GM18505 (cell line): Measurements from ENCODE around the gene SCARB1.

Experiments used
- ATAC-seq: cut with Tn5 transposase; IDR thresholded peaks from one replicate; pipeline ENCODE4 v1.9.1; 2021; ENCODE audit not compliant: unreplicated experiment
- POLR2A ChIP-seq: IDR thresholded peaks from 4 replicates; pipeline ENCODE4 v1.6.1; 2011; ENCODE audit warnings: borderline replicate concordance; ENCODE audit not compliant: insufficient read depth, insufficient read length; ENCODE audit errors: extremely low read depth

SCARB1 gene

DNA sequence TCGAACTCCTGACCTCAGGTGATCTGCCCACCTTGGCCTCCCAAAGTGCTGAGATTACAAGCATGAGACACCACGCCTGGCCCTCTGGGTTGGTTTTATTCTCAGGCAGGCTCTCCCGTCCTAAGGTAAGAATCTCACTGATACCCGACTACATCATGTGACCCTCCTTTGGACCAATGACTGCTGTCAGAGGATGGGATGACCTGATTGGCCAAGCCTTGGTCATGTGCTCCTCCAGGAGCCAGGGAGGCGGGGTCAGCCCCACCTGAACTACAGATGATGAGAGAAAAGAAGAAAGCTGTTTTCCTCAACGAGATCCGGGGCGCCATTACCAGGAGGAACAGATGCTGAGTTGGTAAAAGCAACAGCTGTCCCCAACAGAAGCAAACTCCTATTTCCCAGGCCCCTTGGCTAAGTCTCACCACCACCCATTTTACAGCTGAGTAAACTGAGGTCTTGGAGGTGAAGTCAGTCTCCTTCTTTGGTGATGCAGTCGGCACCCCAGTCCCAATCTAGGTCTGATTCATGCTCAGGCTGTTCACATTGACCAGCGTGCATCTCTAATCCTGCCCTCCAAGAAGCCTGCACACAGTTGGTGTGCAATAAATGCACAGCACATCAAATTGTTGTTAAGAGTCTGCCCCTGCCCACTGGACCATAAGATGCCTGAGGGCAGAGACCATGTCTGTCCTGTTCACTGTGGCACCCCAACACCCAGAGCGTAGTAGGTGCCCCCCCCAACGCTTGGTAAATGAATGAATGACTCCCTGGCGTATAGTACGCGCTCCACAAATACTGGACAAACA, 118.8 kb downstream of the SCARB1 start:
- no peak for ATAC-seq
- no peak for TF ChIP-seq POLR2A

DNA sequence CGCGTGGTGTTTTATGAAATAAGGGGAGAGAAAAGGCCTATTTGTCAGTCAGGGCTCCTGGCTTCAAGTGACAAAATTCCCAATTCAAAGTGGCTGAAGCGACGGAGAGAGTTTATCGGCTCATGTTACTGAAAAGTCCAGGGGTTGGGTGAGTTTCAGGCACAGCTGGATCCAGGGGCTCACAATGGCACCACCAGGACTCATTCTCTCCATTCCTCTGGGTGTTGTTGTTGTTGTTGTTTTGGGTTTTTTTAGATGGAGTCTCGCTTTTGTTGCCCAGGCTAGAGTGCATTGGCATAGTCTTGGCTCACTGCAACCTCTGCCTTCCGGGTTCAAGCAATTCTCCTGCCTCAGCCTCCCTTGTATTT, 119.4 kb downstream of the SCARB1 start:
- no peak for ATAC-seq
- TF ChIP-seq POLR2A = no peak

DNA sequence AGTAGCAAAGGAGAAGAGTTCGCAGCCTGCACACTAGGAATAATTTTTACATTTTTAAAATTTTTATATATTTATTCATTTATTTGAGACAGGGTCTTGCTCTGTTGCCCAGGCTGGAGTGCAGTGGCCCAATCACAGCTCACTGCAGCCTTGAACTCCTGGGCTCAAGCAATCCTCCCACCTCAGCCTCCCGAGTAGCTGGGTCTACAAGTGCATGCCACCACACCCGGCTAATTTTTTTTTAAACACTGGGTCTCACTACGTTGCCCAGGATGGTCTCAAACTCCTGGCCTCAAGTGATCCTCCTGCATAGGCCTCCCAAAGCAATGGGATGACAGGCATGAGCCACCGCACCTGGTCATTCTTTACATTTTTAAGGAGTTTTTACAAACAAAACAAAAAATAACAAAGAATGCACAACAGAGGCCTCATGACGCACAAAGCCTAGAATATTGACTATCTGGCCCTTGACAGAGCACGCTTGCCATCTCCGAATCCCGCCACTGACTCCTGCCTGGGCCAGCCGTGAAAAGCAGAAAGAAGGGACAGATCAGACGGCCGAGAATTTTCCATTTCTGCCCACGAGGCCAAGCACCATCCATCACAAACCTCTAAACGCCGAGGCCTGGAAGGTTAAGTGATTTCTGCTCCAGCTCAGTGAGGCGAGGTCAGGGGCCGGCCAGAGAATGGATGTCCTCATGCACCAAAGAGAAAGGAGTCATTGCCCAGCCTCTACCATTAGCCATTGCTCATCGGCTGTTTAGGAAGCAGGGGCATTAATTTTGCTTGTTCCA, 120.0 kb downstream of the SCARB1 start:
- no peak for TF ChIP-seq POLR2A
- no peak for ATAC-seq

DNA sequence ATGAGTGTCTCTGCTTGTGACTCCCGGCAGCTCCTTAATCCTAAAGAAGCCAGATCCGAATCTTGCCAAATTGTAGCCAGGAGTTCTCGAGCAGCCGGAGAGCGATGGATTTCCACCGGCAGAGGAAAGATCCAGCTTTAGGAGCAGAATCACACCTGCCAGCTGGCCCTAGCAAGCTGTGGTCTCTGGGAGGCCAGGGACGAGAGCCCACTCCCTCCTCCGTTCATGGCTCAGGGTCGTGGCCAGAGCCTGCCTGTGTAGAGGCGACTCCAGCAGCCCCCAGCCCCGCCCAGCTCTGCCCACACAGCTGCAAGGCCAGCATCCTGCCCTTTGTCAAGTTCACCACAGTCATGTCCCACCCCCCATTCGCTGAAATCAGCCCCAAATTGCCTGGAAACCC, 121.0 kb downstream of the SCARB1 start:
- no peak for ATAC-seq
- TF ChIP-seq POLR2A = no peak

DNA sequence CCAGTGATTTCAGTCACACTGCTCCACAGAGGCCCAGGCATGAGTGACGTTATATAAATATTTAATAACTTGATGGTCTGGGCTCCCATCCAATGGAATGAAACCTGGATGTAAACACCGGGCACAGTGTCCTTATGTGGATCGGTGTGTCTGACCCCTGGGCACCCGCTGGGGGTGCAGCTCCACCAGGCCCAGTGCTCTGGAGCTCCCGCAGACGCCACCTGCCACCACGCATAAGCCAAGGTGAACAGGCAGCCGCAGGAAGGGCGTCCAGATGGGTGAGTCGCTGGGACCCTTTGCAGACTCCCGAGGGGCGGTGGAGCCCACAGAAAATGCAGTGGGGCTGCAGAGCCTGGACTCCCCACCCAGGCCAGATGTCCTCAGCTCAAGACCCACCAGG, 121.6 kb downstream of the SCARB1 start:
- TF ChIP-seq POLR2A = no peak
- ATAC-seq = no peak

DNA sequence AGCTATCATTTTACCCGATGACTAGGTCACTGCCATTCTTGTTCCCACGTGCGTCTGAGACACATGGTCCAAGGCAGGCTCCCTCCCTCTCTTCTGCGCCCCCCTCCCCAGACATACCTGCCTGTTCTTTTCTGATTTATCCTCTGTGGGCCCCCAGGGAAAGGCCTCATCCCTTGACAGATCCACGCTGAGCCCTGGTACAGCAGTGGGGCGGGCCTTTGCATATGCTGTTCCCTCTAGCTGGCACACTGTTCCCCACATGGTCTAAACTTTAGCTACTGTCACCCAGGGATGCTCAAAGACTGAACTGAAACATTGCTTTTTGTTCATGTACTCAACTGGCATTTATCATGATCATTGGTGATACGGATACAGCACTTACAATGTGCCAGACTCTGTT, 122.5 kb downstream of the SCARB1 start:
- no peak for ATAC-seq

DNA sequence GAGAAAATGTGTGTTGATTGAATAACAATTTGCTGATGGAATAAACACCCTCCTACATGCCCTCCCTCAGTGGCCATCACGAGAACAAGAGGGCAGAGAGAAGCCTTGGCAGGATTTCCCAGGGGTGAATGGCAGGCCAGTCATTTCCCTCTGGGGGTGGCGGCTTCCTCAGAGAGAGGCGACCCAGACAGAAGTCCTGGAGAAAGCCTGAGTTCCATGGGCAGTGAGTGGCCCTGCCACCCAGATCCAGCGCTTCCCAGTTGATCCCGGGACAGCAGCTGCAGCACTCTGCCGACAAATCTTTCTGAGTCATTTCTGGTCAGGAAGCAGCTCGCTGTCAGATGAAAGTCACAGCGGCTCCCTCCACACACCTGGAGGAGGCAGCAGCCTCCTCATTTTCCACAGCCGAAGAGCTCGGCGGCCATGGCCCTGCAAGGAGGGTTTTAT, 123.0 kb downstream of the SCARB1 start:
- ATAC-seq = no peak
- TF ChIP-seq POLR2A = no peak

More for the DNA sequence above, 122.5 kb downstream of the SCARB1 start:
- TF ChIP-seq POLR2A = no peak

DNA sequence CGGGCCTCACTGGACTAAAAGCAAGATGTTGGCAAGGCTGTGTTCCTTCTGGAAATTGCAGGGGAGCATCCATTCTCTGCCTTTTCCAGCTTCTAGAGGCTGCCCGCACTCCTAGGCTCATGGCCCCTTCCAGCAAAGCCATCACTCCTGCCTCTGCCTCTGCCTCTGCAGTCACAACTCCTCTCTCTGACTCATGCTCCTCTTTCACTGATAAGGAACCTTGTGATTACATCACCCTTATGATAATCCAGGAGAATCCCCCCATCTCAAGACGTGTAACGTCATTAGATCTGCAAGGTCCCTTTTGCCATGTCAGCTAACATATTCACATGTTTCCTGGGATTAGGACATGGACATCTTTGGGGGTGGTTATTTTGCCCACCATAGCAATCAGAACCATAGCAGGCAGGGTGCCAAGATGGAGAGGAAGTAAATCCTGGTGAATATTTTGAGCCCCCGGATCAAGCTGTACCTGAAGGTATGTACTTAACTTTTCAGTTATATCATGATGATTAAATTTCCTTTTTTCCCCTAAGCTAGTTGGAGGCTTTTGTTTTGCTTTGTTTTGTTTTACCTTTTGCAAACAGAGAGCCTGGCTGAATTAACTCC, 123.6 kb downstream of the SCARB1 start:
- TF ChIP-seq POLR2A = no peak
- no peak for ATAC-seq

DNA sequence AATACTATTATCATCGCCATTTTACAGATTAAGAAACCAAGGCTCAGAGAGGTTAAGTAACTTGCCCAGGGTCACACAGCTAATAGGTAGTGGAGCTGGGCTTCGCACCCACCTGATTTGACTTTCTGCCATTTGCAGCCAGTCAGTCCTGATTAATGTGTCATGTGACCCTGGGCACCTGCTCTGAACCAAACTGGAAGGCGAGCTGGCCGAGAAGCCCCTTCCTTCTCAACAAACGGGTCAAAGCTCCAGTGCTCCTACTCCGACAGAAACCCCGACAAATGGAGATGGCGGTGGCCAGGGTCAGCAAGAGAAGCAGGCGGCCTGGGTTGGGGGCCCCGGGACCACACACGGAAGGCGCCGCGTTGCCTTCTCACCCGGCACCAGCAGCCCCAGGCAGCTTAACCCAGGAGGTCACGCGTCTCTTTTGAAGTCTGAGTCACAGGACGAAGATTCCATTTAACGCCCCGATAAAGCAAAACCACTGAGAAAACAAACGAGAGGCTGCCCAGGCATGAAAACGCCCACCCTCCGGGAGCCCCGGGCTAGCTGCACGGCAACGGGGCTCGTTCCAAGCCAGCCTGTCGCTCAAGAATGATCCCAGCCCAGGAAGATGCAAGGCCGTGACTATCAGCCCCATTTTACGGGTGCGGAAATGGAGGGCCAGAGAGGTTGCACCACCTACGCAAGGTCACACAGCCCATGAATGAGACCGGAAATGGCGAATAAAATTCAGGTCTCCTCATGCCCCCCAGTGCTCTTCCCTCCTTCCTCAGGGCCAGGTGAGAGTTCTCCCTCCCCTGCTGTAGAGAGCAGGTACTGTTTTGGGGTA, 124.8 kb downstream of the SCARB1 start:
- TF ChIP-seq POLR2A = no peak
- ATAC-seq = no peak

DNA sequence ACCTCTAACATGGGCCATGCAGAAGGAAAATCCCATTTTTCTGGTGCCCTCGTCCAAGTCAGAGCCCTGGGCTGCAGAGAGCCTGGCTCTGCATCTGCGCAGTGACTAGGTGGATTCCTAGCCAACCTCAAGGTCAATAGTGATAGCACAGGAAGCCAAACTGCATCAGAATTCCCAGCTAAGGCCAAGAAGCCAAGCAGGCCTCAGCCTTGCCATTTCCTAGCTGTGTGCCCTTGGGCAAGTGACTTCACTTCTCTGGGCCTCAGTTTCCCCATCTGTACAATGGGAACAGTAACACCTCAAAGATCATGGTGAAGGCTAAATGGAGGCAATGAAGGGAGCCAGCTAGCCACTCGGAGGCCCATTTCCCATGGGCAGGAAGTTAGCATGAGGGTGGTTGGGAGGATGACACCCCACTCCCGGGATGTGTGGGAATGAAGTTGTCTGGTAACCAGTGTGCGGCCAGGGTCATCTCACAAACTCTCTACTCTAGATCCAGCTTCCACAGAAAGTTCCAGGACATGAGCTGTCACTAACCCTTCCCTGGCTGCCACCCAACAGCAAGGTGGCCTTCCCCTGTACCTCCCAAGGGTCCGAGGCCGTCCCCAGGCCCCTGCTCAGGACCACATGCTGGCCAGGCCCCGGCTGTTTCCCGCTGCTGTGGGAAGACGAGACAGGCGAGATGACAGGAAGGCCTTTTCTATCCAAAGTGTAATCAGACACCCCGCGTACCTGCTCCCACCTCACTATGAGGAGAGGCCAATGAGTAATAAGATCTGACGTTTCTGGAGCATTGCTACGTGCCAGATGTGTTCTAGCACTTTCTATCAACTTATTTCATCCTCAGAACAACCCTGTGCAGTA, 125.7 kb downstream of the SCARB1 start:
- no peak for ATAC-seq
- TF ChIP-seq POLR2A = no peak

DNA sequence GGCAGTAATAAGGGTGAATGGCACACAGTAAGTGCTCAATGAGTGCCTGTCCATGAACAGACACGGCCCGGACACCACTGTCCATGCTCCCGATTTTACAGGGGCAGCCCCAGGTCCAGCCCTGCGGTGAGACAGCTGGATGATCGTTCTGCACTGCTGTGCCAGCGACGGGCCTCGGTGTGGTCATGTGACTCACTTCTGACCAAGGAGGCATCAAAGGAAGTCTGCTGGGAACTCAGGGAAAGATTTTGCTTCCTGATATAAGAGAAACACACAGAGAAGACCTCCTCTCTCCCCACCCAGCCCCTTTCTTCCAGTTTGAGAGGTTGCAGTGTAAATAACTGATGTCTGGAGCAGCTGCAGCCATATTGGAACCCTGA, 126.6 kb downstream of the SCARB1 start:
- TF ChIP-seq POLR2A = no peak
- ATAC-seq = no peak
